Measurements from ENCODE around the gene STARD7.
A peak's percentile ranks its signal among the peaks of the same experiment; 100 is the strongest.
"Not testable (repeated sequence)": the region's sequence is repeated elsewhere in the genome, so short reads cannot be mapped to it uniquely, and the experiment has no call there.

STARD7 gene, protein sequence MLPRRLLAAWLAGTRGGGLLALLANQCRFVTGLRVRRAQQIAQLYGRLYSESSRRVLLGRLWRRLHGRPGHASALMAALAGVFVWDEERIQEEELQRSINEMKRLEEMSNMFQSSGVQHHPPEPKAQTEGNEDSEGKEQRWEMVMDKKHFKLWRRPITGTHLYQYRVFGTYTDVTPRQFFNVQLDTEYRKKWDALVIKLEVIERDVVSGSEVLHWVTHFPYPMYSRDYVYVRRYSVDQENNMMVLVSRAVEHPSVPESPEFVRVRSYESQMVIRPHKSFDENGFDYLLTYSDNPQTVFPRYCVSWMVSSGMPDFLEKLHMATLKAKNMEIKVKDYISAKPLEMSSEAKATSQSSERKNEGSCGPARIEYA

GRCh38 chr2:96208143-96209010 is at the start of gene STARD7:
Gene STARD7 (minus strand): TSS chr2:96208827. CDS start chr2:96208434, 393 bp downstream.
- DNase-seq: peak; percentile 94

DNA sequence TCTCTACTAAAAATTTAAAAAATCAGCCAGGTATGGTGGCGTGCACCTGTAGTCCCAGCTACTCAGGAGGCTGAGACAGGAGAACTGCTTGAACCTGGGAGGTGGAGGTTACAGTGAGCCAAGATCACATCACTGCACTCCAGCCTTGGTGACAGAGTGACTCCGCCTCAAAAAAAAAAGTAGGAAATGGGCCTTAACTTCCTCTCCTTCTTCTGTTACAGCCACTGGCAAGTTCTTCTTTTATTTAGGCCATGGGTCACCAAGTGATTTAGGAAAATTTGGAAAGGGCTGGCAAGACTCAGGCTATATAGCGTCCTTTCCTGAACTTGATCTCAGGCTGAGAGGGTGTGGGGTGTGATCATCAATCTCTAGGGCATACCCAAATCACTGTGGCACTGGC is 49.1 kb upstream of the STARD7 start:
- DNase-seq: not testable (repeated sequence)

GRCh38 chr2:96256611-96257113 is 48.0 kb upstream of the STARD7 start:
- no peak for DNase-seq

- no peak for DNase-seq
These were observed 45.9 kb upstream of the STARD7 start for GRCh38 chr2:96254571-96254970.

DNA sequence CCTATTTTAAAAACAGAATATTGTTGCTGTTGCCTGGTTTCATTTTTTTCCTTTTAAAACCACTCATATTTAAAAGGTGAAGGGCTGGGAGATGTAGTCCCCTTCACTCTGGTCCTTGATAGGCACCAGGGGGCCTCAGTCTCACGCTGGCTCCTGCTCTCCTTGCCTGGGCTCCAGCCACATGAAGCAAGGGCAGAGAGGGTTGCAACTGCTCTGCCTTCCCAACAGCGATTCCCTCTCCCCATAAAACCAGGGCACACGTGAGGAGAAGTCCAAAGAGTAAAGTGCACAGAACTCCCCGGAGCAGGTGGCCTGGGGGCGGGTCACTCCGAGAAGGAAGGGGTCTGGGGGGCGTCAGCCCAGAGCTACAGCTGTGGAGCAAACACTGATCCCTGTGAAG is 44.4 kb upstream of the STARD7 start:
- no peak for DNase-seq

DNA sequence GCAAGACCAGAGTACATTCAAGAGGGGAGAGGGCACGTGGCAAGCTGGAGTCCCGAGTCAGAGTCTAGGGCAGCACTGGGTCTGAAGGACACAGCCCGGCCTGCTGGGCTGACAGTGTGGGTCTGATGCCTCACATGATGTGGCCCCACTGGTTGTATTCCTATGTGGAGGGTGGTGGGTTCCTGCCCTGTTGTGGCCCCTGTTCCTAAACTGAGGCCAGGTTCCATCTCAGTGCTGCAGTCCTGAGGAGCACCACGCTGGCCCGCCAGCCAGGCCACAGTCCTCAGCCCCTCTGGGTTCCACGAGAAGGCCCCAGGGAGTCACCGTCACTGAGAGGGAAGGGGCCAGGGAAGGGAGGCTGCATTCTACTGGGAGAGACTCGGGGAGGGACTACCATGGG is 43.9 kb upstream of the STARD7 start:
- no peak for DNase-seq

DNA sequence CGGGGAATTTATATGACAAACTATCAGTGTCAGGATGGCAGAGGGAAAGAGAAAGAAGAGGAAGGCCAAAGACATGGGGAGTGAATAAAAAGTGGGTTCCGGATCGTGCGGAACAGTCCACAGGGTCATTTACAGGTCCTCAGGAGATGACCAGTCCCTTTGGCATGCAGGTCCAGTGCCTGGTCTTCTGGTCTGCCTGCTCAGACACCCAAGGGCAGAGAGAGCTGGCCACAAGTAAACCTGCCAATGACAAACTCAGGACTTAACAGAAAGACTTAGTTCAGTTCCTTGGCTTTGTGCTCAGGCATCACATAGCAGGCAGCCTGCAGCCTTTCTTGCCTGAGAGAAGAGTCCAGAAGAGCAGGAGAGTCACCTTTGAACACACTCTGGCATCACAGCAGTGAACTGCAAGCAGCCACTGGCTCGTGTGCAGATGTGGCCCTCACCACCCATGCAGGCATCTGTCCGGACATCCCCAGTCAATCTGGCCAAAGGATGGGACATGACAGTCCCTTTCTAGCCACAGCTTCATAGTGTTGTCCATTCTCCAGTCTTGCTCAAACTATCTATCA is 43.2 kb upstream of the STARD7 start:
- DNase-seq: peak; percentile 65

GRCh38 chr2:96250188-96250587 is 41.6 kb upstream of the STARD7 start:
- no peak for DNase-seq

GRCh38 chr2:96249654-96250053 is 41.0 kb upstream of the STARD7 start:
- no peak for DNase-seq

GRCh38 chr2:96248624-96249023 is 40.0 kb upstream of the STARD7 start:
- no peak for DNase-seq

- no peak for DNase-seq
These were observed 39.3 kb upstream of the STARD7 start for GRCh38 chr2:96247896-96248295.

- DNase-seq: no peak
These were observed 38.4 kb upstream of the STARD7 start for GRCh38 chr2:96247009-96247408.

DNA sequence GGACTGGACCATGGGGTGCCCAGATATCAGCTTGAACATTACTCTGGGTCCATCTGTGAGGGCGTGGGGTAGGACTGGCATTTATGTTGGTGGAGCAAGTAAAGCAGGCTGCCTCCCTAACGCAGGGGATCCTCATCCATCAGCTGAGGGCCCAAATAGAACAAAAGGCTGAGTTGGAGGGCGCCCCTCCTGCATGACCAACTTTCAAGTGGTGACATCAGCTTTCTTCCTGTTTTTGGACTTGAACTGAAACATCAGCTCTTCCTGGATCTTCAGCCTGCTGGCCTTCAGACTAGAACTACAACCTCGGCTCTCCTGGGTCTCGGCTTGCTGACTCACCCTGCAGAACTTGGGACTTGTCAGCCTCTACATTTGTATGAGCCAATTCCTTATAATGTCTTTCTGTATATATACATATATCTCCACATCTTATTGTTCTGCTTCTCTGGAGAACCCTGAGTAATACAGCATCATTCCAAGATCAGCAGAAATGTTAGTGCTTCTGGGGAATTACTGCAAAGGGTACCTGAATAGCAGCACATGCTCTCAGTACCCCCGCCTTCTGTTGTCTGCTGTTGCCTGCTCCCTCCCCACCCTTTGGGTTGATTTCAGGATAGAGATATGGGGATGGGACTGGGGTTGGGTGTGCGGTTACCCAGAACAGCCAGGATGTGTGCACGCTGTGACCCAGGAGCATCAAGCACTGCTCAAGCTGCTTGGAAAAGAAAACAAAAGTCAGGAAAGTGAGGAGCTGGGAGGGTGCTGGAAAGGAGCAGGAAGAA is 37.2 kb upstream of the STARD7 start:
- no peak for DNase-seq

DNA sequence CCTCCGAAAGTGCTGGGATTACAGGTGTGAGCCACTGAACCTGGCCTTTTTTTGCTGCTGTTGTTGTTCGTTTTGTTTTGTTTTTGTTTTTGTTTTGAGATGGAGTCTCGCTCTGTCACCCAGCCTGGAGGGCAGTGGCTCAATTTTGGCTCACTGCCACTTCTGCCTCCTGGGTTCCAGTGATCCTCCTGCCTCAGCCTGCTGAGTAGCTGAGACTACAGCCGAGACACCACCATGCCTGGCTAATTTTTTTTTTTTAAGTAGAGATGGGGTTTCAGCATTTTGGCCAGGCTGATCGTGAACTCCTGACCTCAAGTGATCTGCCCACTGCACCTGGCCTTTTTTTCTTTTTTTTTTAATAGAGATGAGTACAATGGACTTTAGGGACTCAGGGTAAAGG is 35.2 kb upstream of the STARD7 start:
- DNase-seq: no peak

DNA sequence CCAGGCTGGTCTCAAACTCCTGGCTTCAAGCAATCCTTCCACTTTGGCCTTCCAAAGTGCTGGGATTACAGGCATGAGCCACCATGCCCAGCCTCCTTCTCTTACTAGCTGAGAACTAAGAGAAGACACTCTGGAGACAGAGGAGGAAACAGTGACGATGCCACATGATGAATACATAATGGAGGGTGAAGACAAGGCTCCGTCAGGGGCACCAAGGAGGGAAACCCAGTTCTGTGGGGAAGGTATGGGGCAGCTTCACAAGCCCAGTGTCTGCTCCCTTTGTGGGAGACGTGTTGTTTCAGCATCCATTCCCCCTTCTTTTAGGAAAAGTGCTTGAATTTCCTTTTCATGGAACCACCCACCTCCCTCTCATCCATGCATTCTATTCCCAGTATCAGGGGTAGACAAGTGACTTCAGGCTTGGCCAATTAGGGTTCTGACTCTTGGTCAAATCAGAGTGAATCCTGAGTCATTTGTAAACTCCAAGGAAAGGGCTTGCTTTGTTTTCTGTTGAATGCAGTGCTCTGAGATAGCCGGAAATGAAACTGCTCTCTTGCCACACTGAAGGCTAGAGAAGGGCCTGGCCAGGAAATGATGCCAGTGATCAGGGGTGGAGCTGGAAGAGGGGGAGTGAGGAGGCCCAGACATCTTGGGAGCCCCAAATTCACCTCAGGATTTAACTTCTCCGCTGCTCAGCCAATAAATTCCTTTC is 33.4 kb upstream of the STARD7 start:
- no peak for DNase-seq

GRCh38 chr2:96241227-96241626 is 32.6 kb upstream of the STARD7 start:
- DNase-seq: no peak

GRCh38 chr2:96240341-96241038 is 31.9 kb upstream of the STARD7 start:
- DNase-seq: no peak

- no peak for DNase-seq
These were observed 31.2 kb upstream of the STARD7 start for GRCh38 chr2:96239745-96240264.

DNA sequence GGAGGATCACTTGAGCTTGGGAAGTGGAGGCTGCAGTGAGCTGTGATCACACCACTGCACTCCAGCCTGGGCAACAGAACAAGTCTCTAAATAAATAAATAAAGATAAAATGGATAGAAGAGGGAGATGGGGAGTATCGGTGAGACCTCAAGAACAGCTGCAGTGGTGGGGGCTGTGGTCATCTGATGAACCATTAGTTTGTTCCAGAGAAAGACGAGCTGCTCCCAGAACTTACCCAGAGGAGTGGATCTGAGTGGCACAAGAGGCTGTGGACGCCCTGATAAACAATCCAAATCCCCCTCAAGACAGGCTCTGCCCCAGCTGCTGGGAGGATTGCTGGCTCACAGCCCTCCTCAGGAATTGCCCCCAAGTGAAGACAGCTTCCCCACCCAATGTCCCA is 30.5 kb upstream of the STARD7 start:
- no peak for DNase-seq

DNA sequence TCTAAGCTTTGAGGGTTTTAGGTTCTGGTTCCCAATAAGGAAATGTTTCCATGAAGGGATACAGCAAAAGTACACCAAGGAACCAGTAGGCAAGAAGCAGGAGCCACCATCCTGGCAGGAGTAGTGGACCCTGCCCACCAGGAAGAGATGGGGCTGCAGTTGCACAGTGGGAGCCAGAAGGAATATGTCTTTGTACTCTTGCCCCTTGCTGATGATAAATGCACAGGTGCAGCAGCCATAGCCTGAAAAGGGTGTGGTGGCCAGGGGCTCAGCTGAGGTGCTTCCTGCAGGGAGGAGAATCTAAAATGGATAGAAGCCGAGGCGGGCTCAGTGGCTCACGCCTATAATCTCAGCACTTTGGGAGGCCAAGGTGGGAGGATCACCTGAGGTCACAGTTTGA is 29.6 kb upstream of the STARD7 start:
- DNase-seq: no peak

- no peak for DNase-seq
These were observed 28.3 kb upstream of the STARD7 start for GRCh38 chr2:96236882-96237281.

All from T1000 (cell line).